Hematopoietic multipotent progenitor cell treated with erythropoietin and hydrocortisone succinate and interleukin-3 and kit ligand, for 8 days (in vitro differentiated cells): ENCODE results near the gene PRSS2.
"Not testable (repeated sequence)": the region's sequence is repeated elsewhere in the genome, so short reads cannot be mapped to it uniquely, and the experiment has no call there.

Experiments used
- DNase-seq: peaks from one replicate; pipeline ENCODE4 v3.0.0-alpha.2; 2015

Gene PRSS2

GRCh38 chr7:142770661-142771352, at the start of gene PRSS2:
Gene PRSS2 (plus strand): TSS chr7:142770970. CDS start chr7:142770983, 13 bp downstream.
- no peak for DNase-seq

- no peak for DNase-seq
Observed at GRCh38 chr7:142720986-142721385, 49.8 kb upstream of the PRSS2 start.

- no peak for DNase-seq
Observed at GRCh38 chr7:142722248-142722794, 48.4 kb upstream of the PRSS2 start.

GRCh38 chr7:142733271-142733670, 37.5 kb upstream of the PRSS2 start:
- no peak for DNase-seq

GRCh38 chr7:142739923-142740492, 30.8 kb upstream of the PRSS2 start:
- DNase-seq: no peak

GRCh38 chr7:142740786-142741185, 30.0 kb upstream of the PRSS2 start:
- no peak for DNase-seq

- not testable (repeated sequence) for DNase-seq
Observed at GRCh38 chr7:142741932-142742331, 28.8 kb upstream of the PRSS2 start.

GRCh38 chr7:142745091-142745635, 25.6 kb upstream of the PRSS2 start:
- DNase-seq: no peak

GRCh38 chr7:142745745-142746144, 25.0 kb upstream of the PRSS2 start:
- DNase-seq: no peak

GRCh38 chr7:142746264-142746663, 24.5 kb upstream of the PRSS2 start:
- DNase-seq: no peak

- not testable (repeated sequence) for DNase-seq
Observed at GRCh38 chr7:142748410-142748809, 22.4 kb upstream of the PRSS2 start.

- no peak for DNase-seq
Observed at GRCh38 chr7:142749218-142749993, 21.4 kb upstream of the PRSS2 start, which contains the start of gene PRSS1. Gene PRSS1 (plus strand): TSS chr7:142749472. CDS start chr7:142749485, 13 bp downstream.

- DNase-seq: no peak
Observed at GRCh38 chr7:142750321-142750938, 20.3 kb upstream of the PRSS2 start.

GRCh38 chr7:142751526-142752175, 19.1 kb upstream of the PRSS2 start:
- not testable (repeated sequence) for DNase-seq

GRCh38 chr7:142752376-142753225, 18.2 kb upstream of the PRSS2 start:
- no peak for DNase-seq

- no peak for DNase-seq
Observed at GRCh38 chr7:142753366-142753765, 17.4 kb upstream of the PRSS2 start.

- not testable (repeated sequence) for DNase-seq
Observed at GRCh38 chr7:142753925-142754491, 16.8 kb upstream of the PRSS2 start.

- DNase-seq: no peak
Observed at GRCh38 chr7:142754681-142755575, 15.8 kb upstream of the PRSS2 start.

GRCh38 chr7:142758312-142758711, 12.5 kb upstream of the PRSS2 start:
- DNase-seq: not testable (repeated sequence)

GRCh38 chr7:142759433-142759832, 11.3 kb upstream of the PRSS2 start:
- DNase-seq: no peak
